Spleen (tissue), 11 donors: ENCODE data around the gene PDLIM3. TPM values are rescaled to one million over a fixed set of nuclear protein-coding genes. Genes with fewer than 3 reads are reported as not detected.

ENCODE experiments used
- DNase-seq: peaks from one replicate; pipeline ENCODE4 v3.0.0-alpha.2; 2020
- H3K27ac ChIP-seq, 8 donors: fragments of 200-600 bp; sonication (generic) in 7 of 8; 1 replicate in 4 of 8; 2 replicates in 4 of 8; pipeline versions ENCODE4 v1.5.0 to v1.8.0; 2016 to 2021; ENCODE audit warnings: inconsistent platforms in 4 of 8, mild to moderate bottlenecking in 4 of 8, moderate library complexity in 1 of 8
- H3K27me3 ChIP-seq, 7 donors: fragments of 200-600 bp; sonication (generic) in 6 of 7; replicated peaks in 1 of 7; 1 replicate in 4 of 7; 2 replicates in 3 of 7; pipeline versions ENCODE4 v1.5.0 to v1.8.0; 2016 to 2021; ENCODE audit warnings: inconsistent platforms in 3 of 7, mild to moderate bottlenecking in 1 of 7
- H3K36me3 ChIP-seq, 6 donors: fragments of 200-600 bp; sonication (generic) in 5 of 6; 1 replicate in 4 of 6; 2 replicates in 2 of 6; pipeline versions ENCODE4 v1.5.0 to v1.8.0; 2016 to 2021; ENCODE audit warnings: inconsistent platforms in 2 of 6
- H3K4me1 ChIP-seq, 6 donors: fragments of 200-600 bp; sonication (generic) in 5 of 6; 1 replicate in 3 of 6; 2 replicates in 3 of 6; pipeline versions ENCODE4 v1.5.0 to v1.8.0; 2016 to 2021; ENCODE audit warnings: inconsistent platforms in 3 of 6
- H3K4me3 ChIP-seq, 8 donors: fragments of 200-600 bp; sonication (generic) in 7 of 8; 1 replicate in 4 of 8; 2 replicates in 4 of 8; pipeline versions ENCODE4 v1.5.0 to v1.8.0; 2016 to 2021; ENCODE audit warnings: inconsistent platforms in 4 of 8, mild to moderate bottlenecking in 4 of 8, moderate library complexity in 2 of 8
- H3K9me3 ChIP-seq, 8 donors: fragments of 200-600 bp; sonication (generic) in 7 of 8; 1 replicate in 4 of 8; 2 replicates in 4 of 8; pipeline versions ENCODE4 v1.5.0 to v1.8.0; 2016 to 2021; ENCODE audit warnings: inconsistent platforms in 4 of 8
- POLR2A ChIP-seq, 3 donors: fragments of 450-650 bp; IDR thresholded peaks; one replicate each; pipeline ENCODE4 v1.5.1; 2017; ENCODE audit warnings: antibody characterized with exemption in 3 of 3, mild to moderate bottlenecking in 1 of 3
- POLR2AphosphoS5 ChIP-seq, 3 donors: sonication (generic); formaldehyde crosslinking; IDR thresholded peaks; one replicate each; pipeline ENCODE4 v1.5.1; 2017; ENCODE audit warnings: antibody characterized with exemption in 3 of 3
- WGBS, 5 donors: extraction: QIAGEN DNeasy Blood & Tissue Kit in 3 of 5; methylation state at CpG; one replicate each; pipeline versions ENCODE4 v1.1.5 to v1.1.7; 2013 to 2018; 5-methylcytosine and 5-hydroxymethylcytosine counted together
- intact Hi-C: fragments of 100-400 bp; cut with DNase I; formaldehyde crosslinking; loops from one replicate; pipeline ENCODE4 v1.15.0; 2023; ENCODE audit warnings: low total_unique reads
- polyA plus RNA-seq, 3 donors: library from polyadenylated mRNA; stranded (reverse); fragments of 200-250 nt; gene quantifications; one replicate each; pipeline ENCODE4 v1.2.1, GENCODE V29; 2013
- total RNA-seq, 7 donors: library from RNA; depleted of rRNA in 3 of 7; stranded (reverse); fragments of >200 nt in 3 of 7; fragmentation: NEBNext Ultra II Directional in 4 of 7; extraction: Animal tissue kit (Norgen Biotek cat#: 25700) in 4 of 7; gene quantifications; one replicate each; pipeline versions ENCODE4 v1.1.0 to v1.2.1, GENCODE V29; 2016 to 2021
- TF ChIP-seq, protein P1 (sequence below), 11 experiments: fragments of 200-600 bp in 7 of 11; fragments of 450-650 bp in 4 of 11; sonication (generic) in 4 of 11; IDR thresholded peaks in 8 of 11; conservative IDR thresholded peaks in 3 of 11; 1 replicate in 7 of 11; 2 replicates in 4 of 11; pipeline versions ENCODE4 v1.4.0 to v1.8.0; 2016 to 2021; ENCODE audit warnings: antibody characterized with exemption in 11 of 11, inconsistent platforms in 4 of 11, mild to moderate bottlenecking in 1 of 11
- donor health status: healthy with polysubstance abuse.
- donor health status: DM: no; HTN: no; CAD: no; lungs with moderate emphysema.
- donor health status: DM: no; HTN: no; CAD: no.
- donor health status: Bipolar disorder and iron deficiency.
- donor health status: healthy.
- donor health status: DM: no; HTN: no; CAD: no.
- donor health status: DM: yes; HTN: yes; CAD: no.

Gene PDLIM3
- total and polyA plus RNA-seq, 10 donors, result 28.0 to 107 (median 63.2) TPM

DNA sequence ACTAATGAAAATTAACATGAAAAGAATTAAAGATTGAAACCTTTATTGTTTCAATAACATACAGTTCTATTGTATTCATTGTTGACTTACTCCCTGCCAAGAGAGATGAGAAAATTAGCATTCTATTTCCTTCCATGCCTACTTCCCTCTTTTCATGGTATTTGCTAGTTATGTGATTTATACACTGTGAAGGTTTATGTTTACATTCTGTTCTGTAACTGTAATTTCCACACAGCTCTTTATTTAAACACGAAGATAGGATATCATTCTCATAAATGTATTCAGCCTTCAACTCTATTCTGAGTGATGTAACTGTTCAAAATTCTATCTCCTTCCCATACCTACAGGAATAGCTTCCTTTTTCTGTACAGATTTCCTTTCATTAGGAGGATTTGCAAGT is 70.4 kb downstream of the PDLIM3 start:
- 6 to 20% (median 13%) methylated on average over 1 of the region's 1 CpG for WGBS, 5 donors
- DNase-seq, result no peak
- intact Hi-C loops, result no loop called here
- peaks cover 0 to 8% (median 0%) of the 10 kb centered on the region in 7 donors for H3K27me3 ChIP-seq
- TF ChIP-seq POLR2A (IDR thresholded peaks at IDR 0.05) (no peak), POLR2AphosphoS5 (IDR thresholded peaks at IDR 0.05) (no peak)
- TF ChIP-seq, protein P1, sequence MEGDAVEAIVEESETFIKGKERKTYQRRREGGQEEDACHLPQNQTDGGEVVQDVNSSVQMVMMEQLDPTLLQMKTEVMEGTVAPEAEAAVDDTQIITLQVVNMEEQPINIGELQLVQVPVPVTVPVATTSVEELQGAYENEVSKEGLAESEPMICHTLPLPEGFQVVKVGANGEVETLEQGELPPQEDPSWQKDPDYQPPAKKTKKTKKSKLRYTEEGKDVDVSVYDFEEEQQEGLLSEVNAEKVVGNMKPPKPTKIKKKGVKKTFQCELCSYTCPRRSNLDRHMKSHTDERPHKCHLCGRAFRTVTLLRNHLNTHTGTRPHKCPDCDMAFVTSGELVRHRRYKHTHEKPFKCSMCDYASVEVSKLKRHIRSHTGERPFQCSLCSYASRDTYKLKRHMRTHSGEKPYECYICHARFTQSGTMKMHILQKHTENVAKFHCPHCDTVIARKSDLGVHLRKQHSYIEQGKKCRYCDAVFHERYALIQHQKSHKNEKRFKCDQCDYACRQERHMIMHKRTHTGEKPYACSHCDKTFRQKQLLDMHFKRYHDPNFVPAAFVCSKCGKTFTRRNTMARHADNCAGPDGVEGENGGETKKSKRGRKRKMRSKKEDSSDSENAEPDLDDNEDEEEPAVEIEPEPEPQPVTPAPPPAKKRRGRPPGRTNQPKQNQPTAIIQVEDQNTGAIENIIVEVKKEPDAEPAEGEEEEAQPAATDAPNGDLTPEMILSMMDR (IDR thresholded peaks at IDR 0.05 in 8 of 11, conservative IDR thresholded peaks at IDR 0.05 in 3 of 11), result no peak
- H3K36me3 ChIP-seq, result no peaks in the 10 kb centered on the region
- H3K27ac ChIP-seq, result no peak overlapping the region
- H3K4me1 ChIP-seq, result peaks cover 0 to 3% (median 0%) of the 10 kb centered on the region in 6 donors
- H3K9me3 ChIP-seq, result no peaks in the 10 kb centered on the region
- H3K4me3 ChIP-seq, result no peak overlapping the region

DNA sequence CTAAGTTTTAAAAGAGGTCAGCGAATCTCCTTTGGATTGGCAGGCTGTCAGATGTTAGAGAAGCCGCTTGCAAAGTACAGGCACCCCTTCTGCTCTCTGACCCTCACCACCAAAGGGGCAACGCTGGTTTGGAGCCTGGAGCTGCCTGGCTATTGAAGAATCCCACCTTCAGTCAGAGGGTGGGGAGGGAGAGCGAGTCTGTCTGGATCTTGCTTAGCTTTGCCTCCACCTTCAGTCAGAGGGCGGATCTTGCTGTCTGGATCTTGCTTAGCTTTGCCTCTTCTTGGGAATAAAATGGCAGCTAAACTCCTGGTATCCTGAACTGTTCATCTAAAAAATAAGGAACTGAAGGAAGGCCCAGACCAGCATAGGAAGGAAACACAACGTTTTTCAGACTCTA is 71.1 kb downstream of the PDLIM3 start:
- peaks cover 0 to 8% (median 0%) of the 10 kb centered on the region in 7 donors for H3K27me3 ChIP-seq
- 56 to 72% (median 67%) methylated on average over 6 of the region's 6 CpGs for WGBS, 5 donors
- no peaks in the 10 kb centered on the region for H3K36me3 ChIP-seq
- no peaks in the 10 kb centered on the region for H3K9me3 ChIP-seq
- TF ChIP-seq POLR2A (IDR thresholded peaks at IDR 0.05) (no peak), POLR2AphosphoS5 (IDR thresholded peaks at IDR 0.05) (no peak)
- TF ChIP-seq, protein P1 (IDR thresholded peaks at IDR 0.05 in 8 of 11, conservative IDR thresholded peaks at IDR 0.05 in 3 of 11), result no peak
- H3K4me1 ChIP-seq, result no peaks in the 10 kb centered on the region
- no peak overlapping the region for H3K27ac ChIP-seq
- DNase-seq, result no peak
- intact Hi-C loops, result no loop called here
- no peak overlapping the region for H3K4me3 ChIP-seq

DNA sequence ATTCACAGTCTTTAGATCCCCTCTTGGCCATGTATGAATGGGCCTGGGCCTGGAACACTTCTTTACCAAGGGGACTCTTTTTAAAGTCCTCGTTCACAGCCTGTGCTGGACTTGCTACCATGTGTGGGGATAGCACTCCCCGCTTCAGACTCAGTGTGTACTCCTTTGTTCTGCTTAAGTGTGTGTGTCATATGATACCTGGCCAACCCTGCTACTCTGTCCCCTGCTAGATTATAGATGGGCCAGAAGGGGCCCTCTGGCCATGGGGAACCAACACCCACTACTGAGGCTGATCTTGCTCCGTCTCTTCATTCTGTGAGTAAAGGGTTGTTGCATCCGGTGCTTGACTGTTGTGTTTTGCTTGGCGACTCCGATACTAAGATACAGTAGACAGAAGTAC is 71.8 kb downstream of the PDLIM3 start:
- DNase-seq, result no peak
- Histone ChIP-seq H3K36me3 (no peaks in the 10 kb centered on the region), H3K27ac (no peak overlapping the region), H3K4me1 (no peaks in the 10 kb centered on the region), H3K27me3 (peaks cover 0 to 8% (median 0%) of the 10 kb centered on the region in 7 donors), H3K9me3 (no peaks in the 10 kb centered on the region), H3K4me3 (no peak overlapping the region)
- TF ChIP-seq, protein P1 (IDR thresholded peaks at IDR 0.05 in 8 of 11, conservative IDR thresholded peaks at IDR 0.05 in 3 of 11), result no peak
- TF ChIP-seq POLR2A (IDR thresholded peaks at IDR 0.05), result no peak
- TF ChIP-seq POLR2AphosphoS5 (IDR thresholded peaks at IDR 0.05), result no peak
- 90 to 95% (median 94%) methylated on average over 6 of the region's 6 CpGs for WGBS, 5 donors
- intact Hi-C loops, result no loop called here

DNA sequence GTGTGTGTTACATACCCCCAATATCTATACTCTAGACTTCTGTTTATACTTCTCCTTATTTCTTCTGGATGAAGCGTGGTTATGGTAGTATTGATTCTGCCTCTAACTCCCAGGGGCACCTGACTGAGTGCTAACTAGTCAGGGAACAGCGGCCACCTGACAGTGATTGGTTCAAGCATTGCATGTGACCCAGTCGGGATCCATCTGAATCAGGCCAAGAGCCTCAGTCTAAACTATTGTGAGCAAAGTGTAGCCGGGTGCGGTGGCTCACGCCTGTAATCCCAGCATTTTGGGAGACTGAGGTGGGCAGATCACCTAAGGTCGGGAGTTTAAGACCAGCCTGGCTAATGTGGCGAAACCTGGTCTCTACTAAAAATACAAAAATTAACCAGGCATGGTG is 73.7 kb downstream of the PDLIM3 start:
- TF ChIP-seq POLR2A (IDR thresholded peaks at IDR 0.05) (no peak), POLR2AphosphoS5 (IDR thresholded peaks at IDR 0.05) (no peak)
- TF ChIP-seq, protein P1 (IDR thresholded peaks at IDR 0.05 in 8 of 11, conservative IDR thresholded peaks at IDR 0.05 in 3 of 11), result no peak
- DNase-seq, result no peak
- no peak overlapping the region for H3K27ac ChIP-seq
- intact Hi-C loops, result no loop called here
- peaks cover 0 to 8% (median 0%) of the 10 kb centered on the region in 7 donors for H3K27me3 ChIP-seq
- WGBS, 5 donors, result 87 to 93% (median 92%) methylated on average over 8 of the region's 8 CpGs
- no peaks in the 10 kb centered on the region for H3K9me3 ChIP-seq
- no peak overlapping the region for H3K4me3 ChIP-seq
- no peaks in the 10 kb centered on the region for H3K36me3 ChIP-seq
- no peaks in the 10 kb centered on the region for H3K4me1 ChIP-seq
